Stimulated activated CD4-positive, alpha-beta T cell treated with anti-CD3 and anti-CD28 coated beads, Interleukin-12 subunit alpha, Interleukin-12 subunit beta, amount 100 ng/mL, for 24 hours (primary cell): ENCODE data around the gene KIF6.

Experiments
- DNase-seq, 2 experiments: peaks; one replicate each; pipeline ENCODE4 v3.0.0-alpha.2; 2020; ENCODE audit warnings: low read depth in 2 of 2

The KIF6 gene

DNA sequence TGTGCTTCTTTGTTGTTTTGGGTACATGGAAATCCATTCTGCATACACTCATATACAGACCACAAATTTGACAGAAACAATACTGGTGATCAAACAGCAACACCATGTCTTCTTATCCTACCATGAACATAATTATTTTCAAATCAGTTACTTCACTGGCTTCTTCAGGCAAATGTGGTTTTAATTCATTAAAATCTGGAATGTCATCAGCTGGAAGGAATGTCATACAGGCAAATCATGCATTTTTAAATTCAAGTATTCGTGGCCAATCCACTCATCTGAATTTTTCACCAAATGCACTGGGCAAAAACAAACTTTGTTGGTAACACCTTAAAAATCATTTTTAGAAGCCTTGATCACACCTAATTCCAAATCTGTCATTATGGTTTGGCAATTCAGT is 59.3 kb downstream of the KIF6 start:
- no peak for DNase-seq

DNA sequence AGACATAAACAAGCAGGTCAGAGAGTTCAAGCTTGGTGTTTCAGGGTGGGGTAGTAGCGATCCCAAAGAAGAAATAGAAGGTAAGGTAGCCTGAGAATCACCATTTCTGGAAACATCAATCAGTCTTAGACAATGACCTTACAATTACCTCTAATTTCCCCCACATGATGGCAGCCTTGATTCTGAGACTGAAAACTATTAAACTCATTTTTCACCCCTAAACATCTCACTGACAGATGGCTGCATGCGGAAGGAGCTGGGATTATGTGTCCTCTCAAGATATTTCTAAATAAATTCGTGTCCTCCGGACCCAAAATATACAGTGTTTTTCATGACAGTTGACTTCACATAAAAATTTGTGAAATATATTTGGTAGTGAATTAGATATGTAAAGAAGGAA is 61.0 kb downstream of the KIF6 start:
- no peak for DNase-seq

DNA sequence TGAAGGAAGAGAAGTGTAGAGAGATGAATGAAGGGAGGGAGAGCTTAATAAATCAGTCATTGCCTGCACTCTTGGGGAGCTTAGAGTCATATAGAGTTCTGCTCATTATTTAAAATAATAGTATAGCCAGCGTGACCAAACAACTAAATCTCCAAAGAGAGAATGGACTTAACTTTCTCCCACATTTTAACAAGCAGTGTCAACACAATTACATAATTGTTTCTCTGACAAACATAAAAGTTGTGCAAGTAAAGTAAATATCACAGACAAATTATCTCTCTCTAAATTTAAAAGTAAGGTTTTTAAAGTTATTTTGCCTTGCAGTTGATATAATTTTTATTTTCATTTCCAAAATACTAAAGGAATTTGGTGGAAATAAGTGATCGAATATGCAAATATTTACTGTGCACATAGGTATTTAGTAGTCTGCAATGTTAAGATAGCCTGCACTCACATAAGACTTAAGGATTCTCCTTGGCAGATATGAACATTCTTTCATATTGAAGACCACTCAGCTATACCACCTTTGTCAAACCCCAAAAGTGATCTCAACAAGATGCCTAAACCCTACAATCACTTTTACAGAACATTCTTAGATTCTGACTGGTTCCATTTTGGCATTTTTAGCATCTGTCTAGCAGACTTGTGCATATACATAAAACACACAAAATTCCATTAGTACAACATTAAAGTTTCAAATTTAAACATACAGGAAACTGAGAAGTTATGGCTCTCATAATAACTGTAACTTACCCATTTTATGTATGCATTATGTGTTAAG is 67.7 kb downstream of the KIF6 start:
- no peak for DNase-seq

DNA sequence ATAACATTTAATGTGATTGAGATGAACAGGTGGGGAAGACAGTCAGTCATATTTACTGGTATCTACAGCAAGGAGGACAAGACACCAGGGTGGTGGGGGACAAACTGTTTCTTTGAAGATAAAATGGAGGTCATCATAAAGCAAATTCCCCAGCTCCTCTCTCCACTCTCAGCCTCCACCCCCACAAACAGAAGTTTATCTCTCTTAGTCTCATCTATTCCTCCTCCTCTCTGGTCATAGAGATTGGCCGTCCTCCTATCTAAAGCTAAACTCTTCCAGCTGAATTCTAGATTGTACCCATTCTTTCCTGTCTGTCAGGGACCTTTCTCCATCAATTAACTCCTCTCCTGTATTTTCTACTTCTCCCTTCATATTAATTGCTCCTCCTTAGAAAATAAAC is 71.1 kb downstream of the KIF6 start:
- DNase-seq = no peak

DNA sequence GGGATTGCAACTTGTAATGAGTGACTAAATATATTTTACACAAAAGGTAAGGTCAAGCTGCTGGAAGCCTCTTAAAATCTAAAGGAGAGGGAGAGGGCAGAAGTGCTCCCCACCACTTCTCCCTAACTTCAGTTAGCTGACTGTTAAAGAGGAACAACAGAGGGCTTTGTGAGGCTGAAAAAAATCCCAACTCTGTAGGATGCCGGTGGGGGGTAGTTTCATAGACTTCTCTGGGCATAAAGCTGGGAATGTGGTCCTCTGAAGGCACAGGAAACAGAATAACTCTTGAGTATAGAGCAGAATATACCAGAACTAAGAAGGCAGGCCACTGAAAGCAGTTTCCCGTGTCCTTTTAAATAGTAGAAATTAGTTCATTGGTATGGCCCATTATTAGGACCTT is 71.6 kb downstream of the KIF6 start:
- no peak for DNase-seq

DNA sequence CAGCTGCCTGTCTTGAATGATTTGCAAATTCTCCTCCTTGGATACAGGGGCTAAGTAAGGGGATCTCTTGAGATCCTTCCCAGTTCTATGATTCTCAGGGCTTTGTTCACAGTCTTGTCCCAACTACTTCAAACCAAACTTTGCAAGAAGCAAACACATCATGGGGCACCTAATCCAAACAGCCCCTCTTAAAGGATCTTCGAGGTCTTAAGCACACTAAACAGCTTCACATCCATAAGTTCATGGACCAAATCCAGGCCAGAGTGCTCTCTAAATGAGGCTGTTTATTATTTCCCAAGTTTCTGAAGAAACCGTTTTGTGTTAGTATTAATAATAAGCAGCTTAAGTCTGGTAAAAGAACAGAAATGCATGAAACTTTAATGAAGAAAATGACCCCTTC is 75.2 kb downstream of the KIF6 start:
- DNase-seq = no peak

DNA sequence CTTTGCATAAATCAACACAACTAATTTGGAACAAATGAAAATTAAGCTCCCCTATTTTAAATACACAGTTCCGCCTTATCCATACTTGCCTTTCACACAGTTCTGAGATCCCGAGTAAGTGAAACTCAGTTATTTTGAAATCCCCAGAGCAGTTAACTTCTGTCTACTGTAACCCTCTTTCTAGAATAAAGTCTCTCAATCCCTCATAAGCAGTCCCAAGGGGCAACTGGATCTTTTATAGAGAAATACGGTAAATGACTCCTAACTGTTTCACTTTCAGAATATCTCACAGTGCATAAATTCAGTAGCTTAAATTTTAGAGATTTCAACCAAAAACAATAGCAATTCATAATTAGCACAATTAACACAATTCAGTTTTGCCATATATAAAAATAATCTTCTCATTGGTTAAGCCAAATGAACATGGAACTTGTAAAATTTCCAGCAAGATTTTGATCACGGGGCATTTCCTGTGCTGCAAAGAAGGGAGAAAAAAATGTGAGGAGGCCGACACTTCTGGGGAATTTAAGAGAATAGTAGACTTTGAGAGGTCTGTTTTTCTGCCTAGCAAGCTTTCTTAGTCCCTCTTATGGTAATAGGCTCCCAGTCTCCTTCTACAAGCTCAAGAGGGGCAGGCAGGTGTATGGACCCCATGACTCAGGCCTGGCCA is 78.3 kb downstream of the KIF6 start:
- no peak for DNase-seq

DNA sequence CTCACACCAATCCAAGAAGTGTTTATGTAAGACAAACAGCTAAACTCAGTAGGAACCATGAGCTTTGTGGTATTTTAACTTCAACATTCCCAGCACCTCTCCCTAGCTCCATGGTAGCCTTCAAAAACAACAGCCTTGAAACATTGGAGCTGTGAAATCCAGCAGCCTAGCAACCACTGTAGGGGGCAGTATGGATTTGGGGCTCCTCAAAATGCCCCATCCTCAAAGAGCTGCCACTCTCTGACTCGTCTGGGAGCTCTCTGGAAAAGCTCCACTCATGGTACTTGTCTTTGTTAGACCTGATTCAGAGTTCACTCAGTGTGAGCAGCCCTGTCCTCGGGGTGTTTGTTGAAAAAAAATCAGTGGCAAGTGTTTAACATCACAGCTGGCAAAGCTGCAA is 82.9 kb downstream of the KIF6 start:
- no peak for DNase-seq

DNA sequence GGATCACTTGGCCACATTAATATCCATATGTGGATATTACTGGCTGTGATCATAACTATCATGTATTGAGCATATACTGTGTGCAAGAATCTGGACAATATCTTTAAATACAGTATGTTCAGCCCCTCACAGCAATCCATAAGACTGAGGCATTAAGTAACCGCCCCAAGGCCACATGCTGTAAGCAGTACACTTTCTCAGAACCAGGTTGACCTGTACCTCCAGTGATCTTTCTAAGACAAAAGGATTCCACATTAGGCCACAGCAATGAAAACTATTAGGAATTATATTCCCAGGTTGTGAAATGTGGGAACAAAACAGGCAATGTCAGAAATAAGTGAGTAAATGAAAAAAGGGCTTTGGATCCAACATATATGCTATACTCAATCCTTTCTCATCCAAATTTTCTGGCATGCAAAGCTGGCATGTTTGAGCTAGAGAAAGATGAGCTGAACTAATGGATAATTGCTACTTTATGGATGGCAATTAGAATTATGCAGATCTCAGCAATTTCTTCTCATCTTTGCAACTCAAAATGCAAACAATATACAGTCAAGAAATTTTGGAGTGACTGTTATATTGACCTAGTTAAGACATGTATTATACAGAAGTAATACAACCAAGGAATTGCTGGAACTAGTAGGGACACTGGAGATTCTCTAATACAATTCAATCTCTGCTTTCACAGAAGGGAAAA is 86.9 kb downstream of the KIF6 start:
- no peak for DNase-seq

DNA sequence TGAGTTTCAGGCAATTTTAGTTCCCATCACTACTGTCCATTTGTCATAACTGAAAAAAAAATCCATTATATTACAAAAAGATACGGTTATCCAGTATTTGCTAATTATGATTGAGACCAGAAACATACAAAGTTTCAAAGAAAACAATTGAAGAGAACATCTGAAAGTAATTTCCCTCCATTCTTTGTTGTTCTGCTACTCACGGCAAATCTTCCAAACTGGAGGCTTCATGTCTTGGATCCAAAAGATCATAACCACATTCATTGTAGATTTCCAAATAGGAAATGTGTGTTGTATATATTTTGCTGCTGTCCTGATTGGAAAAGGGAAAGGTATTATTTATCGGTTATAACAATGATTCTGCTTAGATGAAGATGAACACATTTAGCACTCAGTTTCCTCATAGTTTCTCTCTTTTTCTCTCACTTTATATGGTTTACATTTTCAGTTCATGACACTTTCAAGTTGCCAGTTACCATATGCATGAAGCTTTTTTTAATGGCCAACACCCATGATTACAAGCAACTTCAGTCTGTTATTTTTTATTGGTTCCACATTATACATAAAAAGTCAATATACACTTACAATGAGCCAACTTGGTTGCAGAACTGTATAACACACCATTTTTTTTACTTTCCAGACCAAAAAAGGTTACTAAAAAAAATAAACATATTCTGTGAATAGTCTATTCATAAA is 90.4 kb downstream of the KIF6 start:
- no peak for DNase-seq

DNA sequence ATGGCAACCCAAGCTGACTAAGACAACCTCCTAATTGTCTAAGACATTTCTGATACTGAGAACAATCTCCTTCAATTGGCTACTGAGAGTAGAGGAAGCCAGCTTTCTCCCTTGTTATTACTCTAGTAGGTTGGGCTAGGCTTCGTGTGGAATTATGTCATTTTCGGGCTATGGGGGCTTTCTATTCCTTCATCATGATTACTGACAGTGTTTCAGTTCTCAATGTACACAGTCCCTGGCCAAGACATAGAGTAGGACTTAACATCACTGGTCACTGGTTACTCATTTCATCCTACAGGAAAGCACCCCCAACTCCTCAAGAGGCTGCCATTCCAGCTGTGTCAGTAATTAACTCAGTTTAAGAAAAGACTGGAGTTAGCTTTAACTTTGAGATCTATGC is 100.0 kb downstream of the KIF6 start:
- DNase-seq = no peak

DNA sequence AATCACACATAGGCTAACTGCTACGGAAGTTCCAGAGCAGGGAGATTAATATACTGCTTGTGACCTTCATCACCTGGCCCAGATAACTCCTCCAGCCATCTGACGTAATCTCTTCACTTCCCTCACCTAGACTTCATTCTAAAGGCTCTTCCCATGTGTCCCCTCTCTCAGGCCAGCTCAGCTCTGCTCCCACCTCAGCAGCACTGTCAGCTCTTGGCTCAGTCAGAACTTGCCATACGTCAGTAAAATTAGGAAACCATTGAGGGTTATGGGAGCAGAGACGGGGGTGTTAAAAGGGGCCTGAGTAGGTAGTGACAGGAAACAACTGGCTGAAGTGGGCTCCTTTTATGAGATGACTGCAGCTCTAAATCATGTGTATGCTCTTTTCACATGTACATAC is 101.5 kb downstream of the KIF6 start:
- DNase-seq = no peak

DNA sequence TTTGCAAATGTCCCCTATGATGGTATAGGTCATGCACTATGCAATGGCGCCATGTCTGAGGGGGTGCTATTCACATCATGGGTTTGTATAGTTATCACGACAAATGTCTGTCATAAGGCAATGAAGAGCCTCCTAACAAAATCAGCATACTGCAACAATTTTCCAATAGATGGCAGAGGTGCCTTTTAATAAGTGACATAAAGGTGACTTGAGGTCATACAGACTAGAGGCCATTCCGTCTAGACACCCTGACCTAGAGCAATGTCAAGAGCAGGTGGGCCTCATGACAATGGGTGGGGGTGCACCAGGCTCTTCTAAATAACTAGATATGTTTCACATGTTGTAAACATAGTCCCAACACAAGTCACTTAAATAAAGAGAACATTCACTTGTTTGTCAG is 107.7 kb downstream of the KIF6 start:
- DNase-seq = no peak

DNA sequence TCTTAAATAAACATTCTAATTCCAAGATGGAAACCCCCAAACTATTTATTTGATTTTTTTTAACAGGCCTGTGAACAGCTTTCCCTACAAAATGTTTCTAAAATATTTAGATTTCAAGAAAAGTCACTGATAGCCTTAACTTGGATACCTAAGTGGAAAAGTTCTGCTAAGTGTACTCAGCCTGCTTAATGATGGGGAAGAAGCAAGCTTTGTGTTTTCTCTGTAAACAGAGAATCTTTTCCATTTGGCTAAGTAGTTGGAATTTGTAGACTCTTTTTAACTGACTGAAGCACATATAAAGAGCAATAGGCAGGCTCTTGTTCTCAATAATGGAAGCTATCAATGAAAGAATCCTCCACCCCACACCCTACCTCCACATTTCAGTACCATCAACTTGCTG is 108.2 kb downstream of the KIF6 start:
- DNase-seq = no peak

DNA sequence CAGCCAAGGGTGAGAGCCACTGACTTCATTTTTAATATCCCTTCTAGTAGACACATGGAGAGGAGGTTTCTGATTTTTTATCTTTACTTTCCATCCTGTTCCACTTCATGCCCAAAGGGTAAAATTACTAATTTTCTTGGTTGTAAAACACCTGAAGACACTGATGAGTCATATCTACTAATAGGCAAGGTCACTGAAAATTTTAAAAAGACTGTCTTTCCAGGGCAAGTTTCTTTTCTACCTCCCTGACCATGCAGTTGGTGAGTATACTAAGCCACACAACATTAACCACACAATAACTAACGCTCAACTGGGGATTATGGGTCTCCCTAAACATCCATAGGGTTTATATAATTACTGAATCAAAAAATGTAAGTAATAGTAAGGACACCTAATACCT is 109.6 kb downstream of the KIF6 start:
- no peak for DNase-seq

DNA sequence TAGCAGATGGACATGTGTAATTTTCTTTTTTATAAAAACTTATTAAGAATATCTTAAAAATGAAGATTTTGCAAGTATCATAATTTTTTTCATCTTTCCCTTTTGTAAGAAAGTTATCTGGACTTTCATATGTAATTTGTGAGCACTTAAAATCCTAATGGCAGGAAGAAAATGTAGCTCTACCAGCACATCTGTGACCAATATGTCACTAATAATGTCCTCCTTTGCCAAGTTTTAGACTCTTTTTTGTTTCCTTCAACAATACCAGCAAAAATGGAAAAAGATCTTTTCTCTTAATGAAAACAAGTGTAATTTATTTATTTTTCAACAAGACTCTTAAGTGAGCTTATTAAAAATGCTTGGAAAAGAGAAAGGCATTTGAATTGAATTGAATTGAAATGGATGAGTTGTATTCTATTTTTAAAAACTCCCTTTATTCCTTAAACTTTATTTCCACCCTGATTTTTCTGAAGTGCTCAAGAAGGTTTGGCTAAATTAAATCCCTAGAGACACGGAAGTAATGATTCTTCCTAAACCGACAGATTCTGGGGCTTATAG is 110.7 kb downstream of the KIF6 start:
- DNase-seq = no peak

DNA sequence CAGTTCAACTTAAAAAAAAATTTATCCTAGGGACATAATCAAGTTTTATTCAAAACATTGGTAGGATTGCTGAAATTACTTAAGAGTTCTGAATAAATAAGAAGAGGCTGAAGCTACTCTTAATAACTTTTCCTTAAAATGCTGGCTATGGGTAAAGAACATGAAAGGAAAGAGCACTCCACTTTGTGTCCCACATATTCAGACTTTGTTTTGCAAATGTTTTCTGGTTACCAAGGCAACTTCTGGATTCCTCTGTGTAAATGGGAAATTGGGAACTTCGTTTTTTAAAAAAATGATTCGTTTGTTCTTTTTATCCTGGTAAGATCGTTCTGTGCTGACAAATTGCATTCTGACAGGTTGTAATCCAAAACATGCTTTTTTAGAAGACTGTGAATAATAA is 115.0 kb downstream of the KIF6 start:
- DNase-seq = no peak

DNA sequence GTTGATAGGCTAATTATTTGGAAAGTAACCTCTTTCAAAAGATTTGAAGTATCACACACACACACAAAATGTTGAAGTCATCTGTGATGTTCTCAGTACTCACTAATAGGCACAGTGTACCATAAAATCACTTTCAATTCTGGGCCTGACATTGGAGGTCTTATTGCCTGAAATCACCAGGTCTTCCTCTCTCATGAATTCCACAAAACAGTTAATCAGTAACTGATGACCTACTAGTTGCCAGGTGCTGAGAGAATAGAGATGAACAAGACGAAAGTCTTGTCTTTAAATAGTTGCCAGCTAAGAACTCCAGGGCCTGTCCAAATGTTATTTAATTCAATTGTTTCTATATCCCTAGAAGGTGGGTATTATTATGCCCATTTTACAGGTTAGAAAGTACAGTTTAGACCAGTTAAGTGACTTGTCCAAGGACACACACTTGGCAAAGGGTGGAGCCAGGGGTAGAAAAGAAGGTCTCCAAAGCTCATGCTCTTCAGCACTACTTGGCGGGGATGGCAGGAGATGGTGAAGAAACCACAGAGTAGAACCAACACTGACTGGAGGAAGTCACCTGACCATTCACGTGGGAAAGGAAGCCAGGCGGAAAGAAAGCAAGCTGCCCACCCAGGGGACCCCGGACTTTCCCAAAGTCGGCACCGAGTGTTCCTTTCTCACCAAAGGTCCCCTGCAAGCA is 116.4 kb downstream of the KIF6 start:
- DNase-seq = no peak

DNA sequence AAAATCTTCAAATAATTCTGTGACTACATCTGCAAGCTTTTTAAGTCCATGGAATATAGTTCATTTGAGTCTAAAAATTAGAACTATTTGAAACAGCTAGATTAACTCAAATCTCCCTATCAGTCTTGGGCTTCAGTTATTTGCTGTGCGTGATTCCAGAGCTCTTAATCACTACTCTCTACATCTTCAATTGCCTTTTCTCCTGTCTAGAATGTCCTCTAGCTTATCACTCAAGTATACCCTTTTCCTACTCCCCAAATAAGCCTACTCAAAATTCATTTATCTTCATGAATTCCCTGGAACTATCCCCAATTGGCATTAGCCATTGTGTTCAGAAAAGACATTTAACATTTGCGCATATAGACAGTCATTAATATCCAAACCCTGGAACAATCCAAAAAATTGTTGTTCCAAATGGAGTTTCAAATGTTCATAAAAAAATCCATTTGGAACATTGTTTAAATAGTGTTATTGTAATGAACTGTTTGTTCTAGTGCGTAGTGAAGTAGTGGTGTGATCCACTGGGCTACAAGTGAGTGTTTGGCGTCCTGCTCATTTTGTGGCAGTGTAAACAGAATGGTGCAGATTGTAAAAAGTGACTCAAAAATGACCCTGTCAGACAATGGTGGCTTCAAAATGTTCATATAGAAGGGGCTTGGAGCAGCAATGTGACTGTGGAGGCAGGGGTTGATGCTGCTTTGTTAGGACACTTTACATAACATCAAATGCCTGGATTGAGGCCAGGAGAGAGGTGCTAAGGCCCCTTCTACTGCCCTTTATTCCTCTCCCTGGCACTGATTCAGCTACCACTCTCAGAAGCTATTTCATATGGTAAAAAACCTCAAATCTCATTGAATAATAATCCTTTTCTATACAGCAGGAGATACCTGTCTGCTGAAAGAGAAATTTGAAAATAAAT is 122.3 kb downstream of the KIF6 start:
- DNase-seq = no peak

DNA sequence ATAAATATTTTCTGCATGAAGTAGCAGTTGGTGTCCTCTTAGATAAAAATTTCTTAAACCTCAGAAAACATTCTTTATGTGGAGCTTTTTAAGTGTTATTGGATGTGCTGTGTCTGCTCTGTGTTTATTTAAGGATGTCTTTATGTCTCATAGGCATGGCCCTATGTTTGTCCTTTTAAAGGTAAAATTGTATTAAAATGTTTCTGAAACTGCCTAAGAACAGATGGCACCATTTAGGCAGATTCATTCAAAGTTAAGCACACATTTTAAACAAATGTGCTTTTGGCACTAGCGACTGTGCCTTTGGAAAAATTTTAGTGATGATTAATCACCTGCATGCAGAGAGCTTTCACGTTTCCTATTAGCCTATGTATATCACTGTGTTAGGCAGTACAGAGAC is 125.2 kb downstream of the KIF6 start:
- DNase-seq = no peak
